PFSK-1 (cell line): ENCODE measurements around the gene TMEM250.

ENCODE experiments used
- FOXP2 ChIP-seq: optimal IDR thresholded peaks from 2 replicates; pipeline ENCODE3; 2011; ENCODE audit warnings: borderline replicate concordance, control low read depth, inconsistent platforms; ENCODE audit not compliant: insufficient read depth; ENCODE audit errors: extremely low read length, extremely low read depth
- POLR2AphosphoS5 ChIP-seq: IDR thresholded peaks from 2 replicates; pipeline ENCODE4 v1.6.1; 2012; ENCODE audit warnings: low read depth, mild to moderate bottlenecking, control low read depth, low read length, moderate library complexity
- REST ChIP-seq, 2 experiments: IDR thresholded peaks; 2 replicates each; pipeline versions ENCODE4 v1.6.1 to v1.8.0; 2011 to 2012; ENCODE audit warnings: low read depth in 2 of 2, low read length in 2 of 2, control low read depth in 1 of 2, inconsistent platforms in 1 of 2, mild to moderate bottlenecking in 1 of 2, moderate library complexity in 1 of 2; ENCODE audit not compliant: insufficient read depth in 1 of 2
- SIN3A ChIP-seq: IDR thresholded peaks from 2 replicates; pipeline ENCODE4 v1.6.1; 2012; ENCODE audit warnings: mild to moderate bottlenecking, low read length, moderate library complexity, borderline replicate concordance; ENCODE audit not compliant: insufficient read depth
- TAF1 ChIP-seq: IDR thresholded peaks from 2 replicates; pipeline ENCODE4 v1.6.1; 2012; ENCODE audit warnings: low read length, control low read depth, borderline replicate concordance; ENCODE audit not compliant: insufficient read depth

The TMEM250 gene

DNA sequence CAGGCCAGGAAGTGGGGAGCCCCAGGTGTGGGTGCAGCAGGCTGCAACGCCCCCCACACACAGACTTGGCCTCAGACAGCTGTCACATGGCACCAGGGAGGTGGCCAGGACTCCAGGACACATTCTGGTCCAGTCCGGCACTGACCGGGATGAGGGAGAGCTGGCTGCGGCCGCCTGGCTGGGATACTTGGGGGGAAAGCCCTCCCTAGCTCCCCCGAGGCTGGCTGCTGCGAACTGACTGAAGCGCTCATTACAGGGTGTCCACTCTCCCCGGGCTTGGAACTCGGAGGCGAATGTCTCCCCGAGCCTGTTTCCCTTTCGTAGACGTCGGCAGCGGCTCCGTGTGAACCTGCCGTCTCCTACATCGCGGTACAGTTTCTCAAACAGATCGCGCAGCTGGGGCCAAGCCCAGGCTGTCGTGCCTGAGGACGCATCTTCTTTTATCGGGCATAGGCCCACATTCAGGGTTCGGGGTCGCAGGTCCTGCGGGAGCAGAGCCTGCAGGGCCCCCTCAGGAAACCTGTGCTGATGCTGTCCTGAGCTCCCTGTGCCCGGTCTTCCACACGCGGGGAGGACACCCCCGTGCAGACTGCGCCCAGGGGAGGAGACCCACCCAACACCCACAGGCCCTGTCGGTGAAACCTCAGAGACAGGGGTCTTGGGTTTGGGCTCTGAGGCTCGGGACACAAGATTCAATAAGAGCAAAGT lies 43.4 kb downstream of the TMEM250 start:
- TF ChIP-seq REST (IDR thresholded peaks at IDR 0.05; ENCODE audit: insufficient read depth in 1 of 2, low read depth in 2 of 2, low read length in 2 of 2) = no peak
- no peak for TF ChIP-seq TAF1
- TF ChIP-seq SIN3A = no peak
- no peak for TF ChIP-seq POLR2AphosphoS5
- TF ChIP-seq FOXP2 = no peak

DNA sequence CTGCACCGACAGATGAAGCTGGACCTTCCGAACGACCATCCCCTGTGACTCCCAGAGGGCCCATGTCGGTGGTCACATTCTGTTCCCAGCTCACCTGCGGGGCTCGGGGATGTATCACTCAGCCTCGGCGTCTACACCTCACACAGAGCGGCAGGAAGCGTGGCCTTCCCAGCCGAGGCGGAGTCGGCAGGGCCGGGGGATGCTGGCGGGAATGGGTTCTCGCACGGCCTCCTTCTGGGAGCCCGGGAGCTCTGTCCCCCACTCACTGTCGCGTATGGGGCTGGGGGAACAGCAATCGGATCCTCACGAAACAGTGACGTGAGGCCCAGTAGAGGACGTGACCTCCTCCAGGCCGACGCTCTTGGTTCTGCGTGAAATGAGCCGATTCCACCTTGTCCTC lies 44.0 kb downstream of the TMEM250 start:
- TF ChIP-seq FOXP2 (no peak), REST (IDR thresholded peaks at IDR 0.05; ENCODE audit: insufficient read depth in 1 of 2, low read depth in 2 of 2, low read length in 2 of 2) (no peak), SIN3A (no peak)
